Measurements from ENCODE around the gene CFAP54.

DNA sequence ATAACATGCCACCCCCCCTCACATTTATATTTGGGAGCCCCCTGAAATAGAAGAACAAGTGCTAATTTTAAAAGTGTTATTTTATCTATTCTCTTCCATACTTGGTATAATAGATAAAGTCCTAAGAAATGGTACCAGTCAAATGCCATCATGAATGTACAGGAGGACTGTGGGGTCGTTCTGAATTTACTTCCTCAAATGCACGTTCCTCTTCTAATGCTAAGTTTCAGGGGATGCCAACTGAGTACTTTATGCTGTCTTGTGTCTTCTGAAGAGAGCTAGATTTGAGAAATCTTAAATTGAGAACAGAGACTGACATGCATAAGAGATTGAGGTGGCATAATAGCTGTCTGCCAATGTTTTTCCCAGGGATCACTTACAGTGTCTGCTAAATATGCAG lies 59.0 kb downstream of the CFAP54 start:
- TF ChIP-seq, protein P1, sequence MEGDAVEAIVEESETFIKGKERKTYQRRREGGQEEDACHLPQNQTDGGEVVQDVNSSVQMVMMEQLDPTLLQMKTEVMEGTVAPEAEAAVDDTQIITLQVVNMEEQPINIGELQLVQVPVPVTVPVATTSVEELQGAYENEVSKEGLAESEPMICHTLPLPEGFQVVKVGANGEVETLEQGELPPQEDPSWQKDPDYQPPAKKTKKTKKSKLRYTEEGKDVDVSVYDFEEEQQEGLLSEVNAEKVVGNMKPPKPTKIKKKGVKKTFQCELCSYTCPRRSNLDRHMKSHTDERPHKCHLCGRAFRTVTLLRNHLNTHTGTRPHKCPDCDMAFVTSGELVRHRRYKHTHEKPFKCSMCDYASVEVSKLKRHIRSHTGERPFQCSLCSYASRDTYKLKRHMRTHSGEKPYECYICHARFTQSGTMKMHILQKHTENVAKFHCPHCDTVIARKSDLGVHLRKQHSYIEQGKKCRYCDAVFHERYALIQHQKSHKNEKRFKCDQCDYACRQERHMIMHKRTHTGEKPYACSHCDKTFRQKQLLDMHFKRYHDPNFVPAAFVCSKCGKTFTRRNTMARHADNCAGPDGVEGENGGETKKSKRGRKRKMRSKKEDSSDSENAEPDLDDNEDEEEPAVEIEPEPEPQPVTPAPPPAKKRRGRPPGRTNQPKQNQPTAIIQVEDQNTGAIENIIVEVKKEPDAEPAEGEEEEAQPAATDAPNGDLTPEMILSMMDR (conservative IDR thresholded peaks at IDR 0.05; ENCODE audit: low read depth, low read length): no peak
- no peak for TF ChIP-seq EZH2 (IDR thresholded peaks at IDR 0.05; ENCODE audit: borderline replicate concordance, low read depth, low read length, poor library complexity, severe bottlenecking)

All from A673 (cell line).